ENCODE data around the gene OBSCN.

OBSCN gene

GRCh38 chr1:228347181-228347580 is 139.3 kb downstream of the OBSCN start:
- DNase-seq, result no peak

GRCh38 chr1:228348708-228349467 is 141.0 kb downstream of the OBSCN start:
- no peak for DNase-seq

GRCh38 chr1:228349701-228350171 is 141.9 kb downstream of the OBSCN start:
- DNase-seq, result peak; percentile 6

GRCh38 chr1:228350179-228350742 is 142.4 kb downstream of the OBSCN start:
- DNase-seq, result no peak

- DNase-seq, result peak; percentile 8
Observed at GRCh38 chr1:228350831-228351781, 143.3 kb downstream of the OBSCN start.

GRCh38 chr1:228351850-228352249 is 144.0 kb downstream of the OBSCN start:
- DNase-seq, result no peak

- DNase-seq, result no peak
Observed at GRCh38 chr1:228352677-228353481, 145.0 kb downstream of the OBSCN start.

GRCh38 chr1:228353601-228354371 is 145.9 kb downstream of the OBSCN start:
- DNase-seq, result no peak

- no peak for DNase-seq
Observed at GRCh38 chr1:228354390-228355320, 146.8 kb downstream of the OBSCN start.

- no peak for DNase-seq
Observed at GRCh38 chr1:228356897-228357680, 149.2 kb downstream of the OBSCN start.

- DNase-seq, result no peak
Observed at GRCh38 chr1:228358039-228358763, 150.4 kb downstream of the OBSCN start.

GRCh38 chr1:228358764-228359612 is 151.1 kb downstream of the OBSCN start:
- no peak for DNase-seq

GRCh38 chr1:228359613-228360532 is 152.0 kb downstream of the OBSCN start:
- no peak for DNase-seq

GRCh38 chr1:228360533-228361313 is 152.9 kb downstream of the OBSCN start:
- no peak for DNase-seq

GRCh38 chr1:228361314-228362140 is 153.7 kb downstream of the OBSCN start:
- DNase-seq, result no peak
